ENCODE measurements around the gene DUSP2.

The DUSP2 gene

GRCh38 chr2:96145036-96145847 lies at the start of gene DUSP2:
TSS of gene DUSP2 (minus strand) at chr2:96145440. CDS start at chr2:96145354, 86 bp downstream.
- peak; percentile 73 to 89 (median 84) for DNase-seq

- no peak for DNase-seq
These were observed 46.9 kb upstream of the DUSP2 start for GRCh38 chr2:96191937-96192670.

- DNase-seq: no peak
These were observed 43.7 kb upstream of the DUSP2 start for GRCh38 chr2:96188821-96189526.

- DNase-seq: no peak
These were observed 41.3 kb upstream of the DUSP2 start for GRCh38 chr2:96186562-96186961.

- DNase-seq: no peak
These were observed 40.3 kb upstream of the DUSP2 start for GRCh38 chr2:96185516-96185915.

GRCh38 chr2:96184989-96185388 lies 39.7 kb upstream of the DUSP2 start:
- no peak for DNase-seq

- no peak for DNase-seq
These were observed 38.9 kb upstream of the DUSP2 start for GRCh38 chr2:96184188-96184587.

GRCh38 chr2:96181529-96181928 lies 36.3 kb upstream of the DUSP2 start:
- no peak for DNase-seq

- no peak for DNase-seq
These were observed 35.3 kb upstream of the DUSP2 start for GRCh38 chr2:96180521-96180920.

- no peak for DNase-seq
These were observed 34.8 kb upstream of the DUSP2 start for GRCh38 chr2:96180002-96180401.

- no peak for DNase-seq
These were observed 31.4 kb upstream of the DUSP2 start for GRCh38 chr2:96176661-96177060.

GRCh38 chr2:96175951-96176350 lies 30.7 kb upstream of the DUSP2 start:
- DNase-seq: no peak

GRCh38 chr2:96174251-96175144 lies 29.3 kb upstream of the DUSP2 start:
- DNase-seq: peak; percentile 62 to 76 (median 68)

- DNase-seq: no peak
These were observed 26.6 kb upstream of the DUSP2 start for GRCh38 chr2:96171831-96172230.

- no peak for DNase-seq
These were observed 25.4 kb upstream of the DUSP2 start for GRCh38 chr2:96170626-96171025.

- DNase-seq: no peak
These were observed 24.7 kb upstream of the DUSP2 start for GRCh38 chr2:96169868-96170507.

GRCh38 chr2:96167407-96168013 lies 22.3 kb upstream of the DUSP2 start:
- no peak for DNase-seq

GRCh38 chr2:96164459-96165184 lies 19.4 kb upstream of the DUSP2 start:
- peak in 3 of 4 experiments; percentile 18 to 34 (median 30) for DNase-seq

- peak; percentile 40 to 58 (median 53) for DNase-seq
These were observed 18.7 kb upstream of the DUSP2 start for GRCh38 chr2:96163768-96164429.

- no peak for DNase-seq
These were observed 18.2 kb upstream of the DUSP2 start for GRCh38 chr2:96163415-96163767.
